Activated naive CD8-positive, alpha-beta T cell treated with anti-CD3 and anti-CD28 coated beads, Interleukin-2, amount 50 U/mL, for 24 hours (primary cell): Measurements from ENCODE around the gene POLR3K.
"Not testable (repeated sequence)": the region's sequence is repeated elsewhere in the genome, so short reads cannot be mapped to it uniquely, and the experiment has no call there.

Experiments
- ATAC-seq: fragments of 150-1000 bp; cut with Tn5 transposase; one replicate; pipeline ENCODE4 v1.10.0; 2021
- DNase-seq: peaks from one replicate; pipeline ENCODE4 v3.0.0; 2021
- H3K27ac Mint-ChIP-seq: one replicate; pipeline ENCODE4 v1.8.0; 2021; ENCODE audit warnings: mild to moderate bottlenecking, mixed read lengths
- H3K27me3 Mint-ChIP-seq: one replicate; pipeline ENCODE4 v1.8.0; 2021; ENCODE audit warnings: mixed read lengths
- H3K36me3 Mint-ChIP-seq: one replicate; pipeline ENCODE4 v1.8.0; 2021; ENCODE audit warnings: low read depth, mixed read lengths
- H3K4me1 Mint-ChIP-seq: one replicate; pipeline ENCODE4 v1.8.0; 2021; ENCODE audit warnings: mixed read lengths
- H3K4me3 Mint-ChIP-seq: one replicate; pipeline ENCODE4 v1.8.0; 2021; ENCODE audit warnings: mild to moderate bottlenecking, moderate library complexity, mixed read lengths
- H3K9me3 Mint-ChIP-seq: one replicate; pipeline ENCODE4 v1.8.0; 2021; ENCODE audit warnings: mixed read lengths

Gene POLR3K

GRCh38 chr16:33877-34647 lies 19.3 kb downstream of the POLR3K start:
- no peak overlapping the region for H3K27ac Mint-ChIP-seq

DNA sequence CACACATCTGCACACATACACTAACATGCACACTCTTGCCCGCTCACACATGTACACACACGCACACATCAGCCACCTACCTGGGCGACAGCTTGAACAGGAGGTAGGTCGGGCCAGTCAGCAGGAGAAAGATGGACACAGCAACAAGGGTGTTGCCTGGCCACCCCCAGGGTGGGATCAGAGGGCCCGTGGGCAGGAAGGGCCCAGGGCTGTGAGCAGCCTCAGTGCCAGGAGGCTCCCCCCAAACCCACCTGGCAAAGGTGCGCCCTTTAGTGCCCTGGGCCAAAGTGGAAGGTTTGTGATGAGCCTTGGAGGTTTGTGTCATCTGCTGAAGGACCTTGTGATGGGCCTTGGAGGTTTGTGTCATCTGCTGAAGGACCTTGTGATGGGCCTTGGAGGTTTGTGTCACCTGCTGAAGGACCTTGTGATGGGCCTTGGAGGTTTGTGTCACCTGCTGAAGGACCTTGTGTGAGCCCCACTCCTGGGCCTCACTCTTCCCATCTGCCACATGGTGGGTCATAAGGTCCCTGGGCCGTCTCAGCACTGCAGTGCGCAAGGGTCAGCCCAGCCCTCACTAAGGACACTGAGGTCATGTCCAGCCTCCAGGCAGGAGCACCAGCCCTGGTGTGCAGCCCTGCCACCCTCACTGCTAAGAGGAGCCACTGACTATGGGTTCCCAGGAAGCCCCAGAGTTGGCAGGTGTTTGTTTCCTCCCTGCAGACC lies 20.1 kb downstream of the POLR3K start:
- not testable (repeated sequence) for H3K27ac Mint-ChIP-seq, H3K9me3 Mint-ChIP-seq, H3K27me3 Mint-ChIP-seq, H3K36me3 Mint-ChIP-seq, H3K4me3 Mint-ChIP-seq, DNase-seq, ATAC-seq, H3K4me1 Mint-ChIP-seq

More at GRCh38 chr16:33877-34647, 19.3 kb downstream of the POLR3K start:
- Mint-ChIP-seq H3K4me1 (peaks cover 16% of the 10 kb centered on the region), H3K4me3 (peak overlapping the region; percentile 0), H3K27me3 (no peaks in the 10 kb centered on the region), H3K9me3 (no peaks in the 10 kb centered on the region), H3K36me3 (no peaks in the 10 kb centered on the region)
- ATAC-seq (no peak), DNase-seq (no peak)

GRCh38 chr16:30627-31026 lies 22.8 kb downstream of the POLR3K start:
- H3K36me3 Mint-ChIP-seq, DNase-seq, ATAC-seq, H3K4me1 Mint-ChIP-seq, H3K4me3 Mint-ChIP-seq, H3K9me3 Mint-ChIP-seq, H3K27me3 Mint-ChIP-seq, H3K27ac Mint-ChIP-seq: not testable (repeated sequence)

DNA sequence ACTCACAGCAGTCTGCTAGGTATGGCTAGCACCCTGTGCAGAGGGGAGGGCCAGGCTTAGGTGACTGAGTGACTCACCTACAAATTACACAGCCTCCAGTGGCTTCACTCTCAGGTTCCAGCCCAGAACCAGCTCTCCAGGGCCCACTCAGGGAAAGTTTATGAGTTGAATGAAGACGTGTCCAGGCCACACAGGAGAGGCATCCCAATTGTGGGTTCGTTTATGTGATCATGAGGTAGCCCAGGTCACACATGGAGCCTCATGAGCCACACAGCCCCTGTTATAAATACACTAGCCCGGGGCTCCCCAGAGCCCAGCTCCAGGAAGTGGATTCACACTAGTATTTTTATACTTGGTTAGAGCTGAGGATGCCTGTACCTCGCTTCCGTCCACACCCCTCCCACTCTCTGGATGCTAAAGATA lies 27.5 kb downstream of the POLR3K start:
- not testable (repeated sequence) for H3K27me3 Mint-ChIP-seq, DNase-seq, H3K36me3 Mint-ChIP-seq, H3K27ac Mint-ChIP-seq, H3K4me1 Mint-ChIP-seq, H3K4me3 Mint-ChIP-seq, H3K9me3 Mint-ChIP-seq
- peak; percentile 73 for ATAC-seq

DNA sequence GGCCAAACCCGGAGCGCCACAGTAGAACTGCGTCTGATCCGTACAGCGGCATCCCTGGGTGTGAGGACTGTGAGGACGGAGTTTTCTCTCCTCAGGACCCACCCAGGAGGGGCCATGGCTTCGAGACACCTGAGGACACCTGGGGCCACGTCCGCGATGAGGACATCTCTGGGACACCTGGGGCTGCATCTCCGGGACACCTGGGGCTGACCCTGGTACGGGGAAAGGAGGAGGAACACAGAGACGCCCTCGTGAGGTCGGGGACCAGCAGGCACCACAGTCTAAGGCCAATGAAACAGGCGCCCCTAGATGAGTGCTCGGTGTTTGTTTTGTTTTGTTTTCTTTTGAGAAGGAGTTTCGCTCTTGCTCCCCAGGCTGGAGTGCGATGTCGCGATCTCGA lies 29.3 kb downstream of the POLR3K start:
- ATAC-seq, DNase-seq, H3K36me3 Mint-ChIP-seq, H3K27me3 Mint-ChIP-seq, H3K27ac Mint-ChIP-seq, H3K4me1 Mint-ChIP-seq, H3K4me3 Mint-ChIP-seq, H3K9me3 Mint-ChIP-seq: not testable (repeated sequence)

GRCh38 chr16:20886-21285 lies 32.5 kb downstream of the POLR3K start:
- not testable (repeated sequence) for H3K9me3 Mint-ChIP-seq, H3K27me3 Mint-ChIP-seq, DNase-seq, H3K27ac Mint-ChIP-seq, ATAC-seq, H3K4me3 Mint-ChIP-seq, H3K4me1 Mint-ChIP-seq, H3K36me3 Mint-ChIP-seq

DNA sequence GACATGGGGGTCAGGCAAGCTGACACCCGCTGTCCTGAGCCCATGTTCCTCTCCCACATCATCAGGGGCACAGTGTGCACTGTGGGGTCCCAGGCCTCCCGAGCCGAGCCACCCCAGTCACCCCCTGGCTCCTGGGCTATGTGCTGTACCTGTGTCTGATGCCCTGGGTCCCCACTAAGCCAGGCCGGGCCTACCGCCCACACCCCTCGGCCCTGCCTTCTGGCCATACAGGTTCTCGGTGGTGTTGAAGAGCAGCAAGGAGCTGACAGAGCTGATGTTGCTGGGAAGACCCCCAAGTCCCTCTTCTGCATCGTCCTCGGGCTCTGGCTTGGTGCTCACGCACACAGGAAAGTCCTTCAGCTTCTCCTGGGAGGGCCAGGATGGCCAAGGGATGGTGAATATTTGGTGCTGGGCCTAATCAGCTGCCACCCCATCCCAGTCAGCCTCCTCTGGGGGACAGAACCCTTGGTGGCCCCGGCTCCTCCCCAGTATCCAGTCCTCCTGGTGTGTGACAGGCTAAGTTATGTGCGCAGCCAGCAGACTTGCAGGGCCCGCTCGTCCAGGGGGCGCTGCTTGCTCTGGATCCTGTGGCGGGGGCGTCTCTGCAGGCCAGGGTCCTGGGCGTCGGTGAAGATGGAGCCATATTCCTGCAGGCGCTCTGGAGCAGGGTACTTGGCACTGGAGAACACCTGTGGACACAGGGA lies 36.2 kb downstream of the POLR3K start:
- not testable (repeated sequence) for H3K4me3 Mint-ChIP-seq, H3K4me1 Mint-ChIP-seq, H3K9me3 Mint-ChIP-seq, H3K36me3 Mint-ChIP-seq, ATAC-seq, H3K27ac Mint-ChIP-seq, DNase-seq, H3K27me3 Mint-ChIP-seq

DNA sequence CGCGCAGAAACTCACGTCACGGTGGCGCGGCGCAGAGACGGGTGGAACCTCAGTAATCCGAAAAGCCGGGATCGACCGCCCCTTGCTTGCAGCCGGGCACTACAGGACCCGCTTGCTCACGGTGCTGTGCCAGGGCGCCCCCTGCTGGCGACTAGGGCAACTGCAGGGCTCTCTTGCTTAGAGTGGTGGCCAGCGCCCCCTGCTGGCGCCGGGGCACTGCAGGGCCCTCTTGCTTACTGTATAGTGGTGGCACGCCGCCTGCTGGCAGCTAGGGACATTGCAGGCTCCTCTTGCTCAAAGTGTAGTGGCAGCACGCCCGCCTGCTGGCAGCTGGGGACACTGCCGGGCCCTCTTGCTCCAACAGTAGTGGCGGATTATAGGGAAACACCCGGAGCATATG lies 42.6 kb downstream of the POLR3K start:
- H3K27me3 Mint-ChIP-seq, ATAC-seq, H3K4me3 Mint-ChIP-seq, H3K9me3 Mint-ChIP-seq, H3K4me1 Mint-ChIP-seq, H3K27ac Mint-ChIP-seq, H3K36me3 Mint-ChIP-seq: not testable (repeated sequence)
- DNase-seq, result peak; percentile 83

- H3K9me3 Mint-ChIP-seq, result no peaks in the 10 kb centered on the region
- H3K36me3 Mint-ChIP-seq, result no peaks in the 10 kb centered on the region
- ATAC-seq, result peak; percentile 69
- no peaks in the 10 kb centered on the region for H3K27me3 Mint-ChIP-seq
- no peak for DNase-seq
- H3K4me1 Mint-ChIP-seq, result no peaks in the 10 kb centered on the region
- no peak overlapping the region for H3K27ac Mint-ChIP-seq
- H3K4me3 Mint-ChIP-seq, result peak overlapping the region; percentile 57
Observed at GRCh38 chr16:9903-10665, 43.3 kb downstream of the POLR3K start.
